MM.1S (cell line): ENCODE data around the gene POLN.

Source experiments
- DNase-seq: peaks from one replicate; pipeline ENCODE4 v3.0.0-alpha.2; 2015
- H2AFZ ChIP-seq: fragments of 300-600 bp; sonication (generic); 2 replicates; pipeline ENCODE4 v1.6.0; 2016; ENCODE audit warnings: antibody characterized with exemption, low read length
- H3F3A ChIP-seq: fragments of 300-600 bp; sonication (generic); 2 replicates; pipeline ENCODE4 v1.6.1; 2016; ENCODE audit warnings: mild to moderate bottlenecking, antibody characterized with exemption, low read length, moderate library complexity, mixed read lengths; ENCODE audit not compliant: insufficient read depth
- H3K27ac ChIP-seq: fragments of 300-600 bp; sonication (generic); 2 replicates; pipeline ENCODE4 v1.5.1; 2016; ENCODE audit warnings: mild to moderate bottlenecking, low read length
- H3K27me3 ChIP-seq: fragments of 300-600 bp; sonication (generic); replicated peaks from 2 replicates; pipeline ENCODE4 v1.6.0; 2016; ENCODE audit warnings: low read length; ENCODE audit not compliant: insufficient read depth
- H3K36me3 ChIP-seq: fragments of 300-600 bp; sonication (generic); replicated peaks from 2 replicates; pipeline ENCODE4 v1.6.1; 2016; ENCODE audit warnings: mild to moderate bottlenecking, low read length, mixed read lengths; ENCODE audit not compliant: insufficient read depth
- H3K4me1 ChIP-seq: fragments of 300-600 bp; sonication (generic); 2 replicates; pipeline ENCODE4 v1.6.1; 2016; ENCODE audit warnings: low read length, mixed read lengths
- H3K4me2 ChIP-seq: fragments of 300-600 bp; sonication (generic); 2 replicates; pipeline ENCODE4 v1.6.0; 2016; ENCODE audit warnings: low read depth, low read length
- H3K4me3 ChIP-seq: fragments of 300-600 bp; sonication (generic); 2 replicates; pipeline ENCODE4 v1.5.1; 2016; ENCODE audit warnings: low read length, mixed read lengths
- H3K79me2 ChIP-seq: fragments of 300-600 bp; sonication (generic); 2 replicates; pipeline ENCODE4 v1.6.1; 2016; ENCODE audit warnings: mixed run types, low read length, mixed read lengths
- H3K9ac ChIP-seq: fragments of 300-600 bp; sonication (generic); 2 replicates; pipeline ENCODE4 v1.6.1; 2016; ENCODE audit warnings: low read length, mixed read lengths
- H3K9me2 ChIP-seq: fragments of 300-600 bp; sonication (generic); replicated peaks from 2 replicates; pipeline ENCODE4 v1.6.1; 2016; ENCODE audit warnings: mild to moderate bottlenecking, low read length, mixed read lengths; ENCODE audit not compliant: insufficient read depth
- H3K9me3 ChIP-seq: fragments of 300-600 bp; sonication (generic); replicated peaks from 2 replicates; pipeline ENCODE4 v1.6.1; 2016; ENCODE audit warnings: mild to moderate bottlenecking, low read length, mixed read lengths; ENCODE audit not compliant: insufficient read depth
- H4K20me1 ChIP-seq: fragments of 300-600 bp; sonication (generic); 2 replicates; pipeline ENCODE4 v1.6.1; 2016; ENCODE audit warnings: mild to moderate bottlenecking, low read length, moderate library complexity, mixed read lengths; ENCODE audit not compliant: insufficient read depth
- EZH2 ChIP-seq: fragments of 300-600 bp; sonication (generic); optimal IDR thresholded peaks from 2 replicates; pipeline ENCODE3; 2017; ENCODE audit warnings: low read depth, mild to moderate bottlenecking, antibody characterized with exemption, low read length, mixed read lengths
- EZH2phosphoT487 ChIP-seq: fragments of 300-600 bp; sonication (generic); IDR thresholded peaks from 2 replicates; pipeline ENCODE4 v1.6.1; 2018; ENCODE audit warnings: antibody characterized with exemption, low read length
- TF ChIP-seq, protein P1 (sequence below): fragments of 300-600 bp; sonication (generic); IDR thresholded peaks from 2 replicates; pipeline ENCODE4 v1.5.1; 2016; ENCODE audit warnings: antibody characterized with exemption, low read length, mixed read lengths

POLN gene

DNA sequence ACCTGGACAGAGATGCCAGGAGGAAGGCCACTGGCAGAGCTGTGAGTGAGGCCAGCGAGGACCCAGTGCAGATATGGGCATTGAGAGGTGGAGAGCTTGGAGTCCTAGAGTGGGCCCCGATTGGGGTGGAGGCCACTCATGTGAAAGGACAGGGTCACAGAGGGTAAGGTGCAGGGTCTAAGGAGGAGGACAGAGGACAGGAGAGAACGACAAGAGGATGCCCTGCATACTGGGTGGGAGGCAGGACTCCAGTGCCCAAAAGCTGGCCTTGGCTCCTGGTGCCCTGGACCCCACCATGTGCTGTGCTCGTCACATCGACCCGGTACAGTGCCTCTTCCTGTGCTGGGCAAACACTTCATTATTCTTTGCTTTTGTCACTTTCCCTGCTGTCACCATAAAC, 116.1 kb downstream of the POLN start:
- Histone ChIP-seq H3F3A (no peaks in the 10 kb centered on the region), H3K4me1 (no peaks in the 10 kb centered on the region), H3K9me3 (no peaks in the 10 kb centered on the region), H3K79me2 (no peaks in the 10 kb centered on the region), H3K4me3 (no peak overlapping the region), H3K36me3 (no peaks in the 10 kb centered on the region), H3K4me2 (no peak overlapping the region), H3K9me2 (no peaks in the 10 kb centered on the region), H3K9ac (no peak overlapping the region), H3K27me3 (no peaks in the 10 kb centered on the region), H2AFZ (no peak overlapping the region), H3K27ac (no peak overlapping the region), H4K20me1 (no peaks in the 10 kb centered on the region)
- DNase-seq, result no peak
- TF ChIP-seq EZH2 (no peak), EZH2phosphoT487 (no peak)
- TF ChIP-seq, protein P1, sequence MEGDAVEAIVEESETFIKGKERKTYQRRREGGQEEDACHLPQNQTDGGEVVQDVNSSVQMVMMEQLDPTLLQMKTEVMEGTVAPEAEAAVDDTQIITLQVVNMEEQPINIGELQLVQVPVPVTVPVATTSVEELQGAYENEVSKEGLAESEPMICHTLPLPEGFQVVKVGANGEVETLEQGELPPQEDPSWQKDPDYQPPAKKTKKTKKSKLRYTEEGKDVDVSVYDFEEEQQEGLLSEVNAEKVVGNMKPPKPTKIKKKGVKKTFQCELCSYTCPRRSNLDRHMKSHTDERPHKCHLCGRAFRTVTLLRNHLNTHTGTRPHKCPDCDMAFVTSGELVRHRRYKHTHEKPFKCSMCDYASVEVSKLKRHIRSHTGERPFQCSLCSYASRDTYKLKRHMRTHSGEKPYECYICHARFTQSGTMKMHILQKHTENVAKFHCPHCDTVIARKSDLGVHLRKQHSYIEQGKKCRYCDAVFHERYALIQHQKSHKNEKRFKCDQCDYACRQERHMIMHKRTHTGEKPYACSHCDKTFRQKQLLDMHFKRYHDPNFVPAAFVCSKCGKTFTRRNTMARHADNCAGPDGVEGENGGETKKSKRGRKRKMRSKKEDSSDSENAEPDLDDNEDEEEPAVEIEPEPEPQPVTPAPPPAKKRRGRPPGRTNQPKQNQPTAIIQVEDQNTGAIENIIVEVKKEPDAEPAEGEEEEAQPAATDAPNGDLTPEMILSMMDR, result no peak

DNA sequence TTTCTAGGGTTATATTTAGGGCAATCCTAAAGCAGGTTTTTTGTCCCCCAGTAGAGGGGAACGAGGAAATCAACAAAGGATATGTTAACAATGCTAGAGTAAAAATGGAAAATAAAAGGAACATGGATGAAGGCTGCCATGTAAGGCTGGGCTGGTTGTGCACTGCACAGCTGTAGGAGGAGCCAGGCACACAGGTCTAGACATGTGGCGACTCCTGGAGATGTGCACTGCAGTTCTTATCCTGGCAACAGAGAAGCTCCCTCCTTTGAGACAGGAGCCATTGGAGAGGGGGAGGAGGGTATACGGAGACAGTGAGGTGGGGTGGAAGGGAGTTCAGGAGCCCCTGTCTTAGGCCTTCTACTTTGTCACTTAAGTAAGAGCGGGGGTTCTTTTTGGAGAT, 116.9 kb downstream of the POLN start:
- no peak overlapping the region for H3K9ac ChIP-seq
- no peak for DNase-seq
- H4K20me1 ChIP-seq, result no peaks in the 10 kb centered on the region
- H3K4me2 ChIP-seq, result no peak overlapping the region
- no peaks in the 10 kb centered on the region for H3F3A ChIP-seq
- no peaks in the 10 kb centered on the region for H3K4me1 ChIP-seq
- H3K79me2 ChIP-seq, result no peaks in the 10 kb centered on the region
- no peak overlapping the region for H2AFZ ChIP-seq
- no peak overlapping the region for H3K4me3 ChIP-seq
- TF ChIP-seq, protein P1, result no peak
- no peak for TF ChIP-seq EZH2
- TF ChIP-seq EZH2phosphoT487, result no peak
- H3K9me2 ChIP-seq, result no peaks in the 10 kb centered on the region
- no peaks in the 10 kb centered on the region for H3K36me3 ChIP-seq
- no peaks in the 10 kb centered on the region for H3K9me3 ChIP-seq
- no peaks in the 10 kb centered on the region for H3K27me3 ChIP-seq
- no peak overlapping the region for H3K27ac ChIP-seq

DNA sequence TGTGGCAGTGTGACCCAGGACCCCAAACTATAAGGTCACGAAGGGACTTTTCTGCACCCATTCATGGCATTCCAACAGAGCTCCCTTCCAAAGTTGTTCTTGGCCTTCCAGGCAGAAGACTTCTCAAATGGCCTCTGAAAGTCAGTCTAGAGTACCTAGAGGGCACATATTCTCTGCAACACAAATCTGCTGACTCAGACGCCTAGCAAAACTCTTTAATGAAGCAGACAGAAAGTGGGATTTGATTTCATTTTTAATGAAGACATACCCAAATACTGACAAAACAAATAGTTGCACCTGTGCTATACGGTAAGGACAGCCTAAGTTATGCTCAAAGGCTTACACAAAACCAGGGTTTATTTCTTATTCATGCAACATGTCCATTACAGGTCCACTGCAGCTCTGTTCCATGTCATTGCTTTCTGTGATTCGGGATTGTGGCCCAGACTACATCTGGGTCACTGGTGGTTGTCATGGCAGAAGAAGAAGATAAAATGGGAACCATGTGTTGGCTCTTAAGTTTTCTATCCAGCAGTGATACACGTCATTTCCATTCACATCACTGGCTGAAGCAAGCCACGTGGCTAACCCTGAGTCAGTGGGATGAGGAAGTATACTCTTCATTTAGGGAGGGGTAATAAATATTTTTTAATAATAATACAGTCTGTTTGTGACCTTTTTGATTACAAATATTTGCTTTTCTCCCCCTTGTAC, 125.1 kb downstream of the POLN start:
- Histone ChIP-seq H3K4me3 (no peak overlapping the region), H3K9me2 (no peaks in the 10 kb centered on the region), H3K79me2 (no peaks in the 10 kb centered on the region), H4K20me1 (no peaks in the 10 kb centered on the region), H3K27me3 (no peaks in the 10 kb centered on the region), H2AFZ (no peak overlapping the region), H3K4me1 (no peaks in the 10 kb centered on the region), H3K4me2 (no peak overlapping the region), H3K9me3 (no peaks in the 10 kb centered on the region), H3F3A (no peaks in the 10 kb centered on the region), H3K36me3 (no peaks in the 10 kb centered on the region), H3K27ac (no peak overlapping the region), H3K9ac (no peak overlapping the region)
- TF ChIP-seq EZH2 (no peak), EZH2phosphoT487 (no peak)
- TF ChIP-seq, protein P1, result no peak
- DNase-seq, result no peak
